IPS-18a (cell line): ENCODE measurements around the gene ATP13A5.

Experiments
- H3K27ac ChIP-seq: one replicate; pipeline ENCODE4 v1.5.1; 2013; ENCODE audit warnings: low read length
- H3K27me3 ChIP-seq: one replicate; pipeline ENCODE4 v1.6.1; 2013; ENCODE audit warnings: mild to moderate bottlenecking, low read length; ENCODE audit not compliant: control insufficient read depth, insufficient read depth
- H3K36me3 ChIP-seq: one replicate; pipeline ENCODE4 v1.6.1; 2013; ENCODE audit warnings: low read depth, low read length; ENCODE audit not compliant: control insufficient read depth
- H3K4me1 ChIP-seq: one replicate; pipeline ENCODE4 v1.6.1; 2013; ENCODE audit warnings: low read depth, low read length; ENCODE audit not compliant: control insufficient read depth
- H3K4me3 ChIP-seq: one replicate; pipeline ENCODE4 v1.5.1; 2013; ENCODE audit warnings: low read length
- H3K9ac ChIP-seq: one replicate; pipeline ENCODE4 v1.6.1; 2013; ENCODE audit warnings: mild to moderate bottlenecking, low read length, moderate library complexity
- H3K9me3 ChIP-seq: one replicate; pipeline ENCODE4 v1.6.1; 2013; ENCODE audit warnings: low read depth, low read length; ENCODE audit not compliant: control insufficient read depth

The ATP13A5 gene

GRCh38 chr3:193301433-193301832, 77.1 kb downstream of the ATP13A5 start:
- no peak overlapping the region for H3K4me3 ChIP-seq
- no peaks in the 10 kb centered on the region for H3K4me1 ChIP-seq
- H3K9me3 ChIP-seq, result no peaks in the 10 kb centered on the region
- H3K36me3 ChIP-seq, result no peaks in the 10 kb centered on the region
- H3K27me3 ChIP-seq, result no peaks in the 10 kb centered on the region
- no peak overlapping the region for H3K9ac ChIP-seq
- H3K27ac ChIP-seq, result no peak overlapping the region

- no peaks in the 10 kb centered on the region for H3K9me3 ChIP-seq
- H3K27ac ChIP-seq, result no peak overlapping the region
- H3K4me1 ChIP-seq, result no peaks in the 10 kb centered on the region
- no peaks in the 10 kb centered on the region for H3K36me3 ChIP-seq
- no peaks in the 10 kb centered on the region for H3K27me3 ChIP-seq
- H3K9ac ChIP-seq, result no peak overlapping the region
- H3K4me3 ChIP-seq, result no peak overlapping the region
These were observed 81.1 kb downstream of the ATP13A5 start for GRCh38 chr3:193297421-193297820.

- no peak overlapping the region for H3K27ac ChIP-seq
- no peaks in the 10 kb centered on the region for H3K27me3 ChIP-seq
- no peaks in the 10 kb centered on the region for H3K4me1 ChIP-seq
- H3K9ac ChIP-seq, result no peak overlapping the region
- peaks cover 6% of the 10 kb centered on the region for H3K9me3 ChIP-seq
- no peak overlapping the region for H3K4me3 ChIP-seq
- H3K36me3 ChIP-seq, result no peaks in the 10 kb centered on the region
These were observed 82.6 kb downstream of the ATP13A5 start for GRCh38 chr3:193295985-193296384.

- Histone ChIP-seq H3K4me3 (no peak overlapping the region), H3K4me1 (no peaks in the 10 kb centered on the region), H3K9me3 (peaks cover 6% of the 10 kb centered on the region), H3K9ac (no peak overlapping the region), H3K27ac (no peak overlapping the region), H3K36me3 (no peaks in the 10 kb centered on the region), H3K27me3 (no peaks in the 10 kb centered on the region)
These were observed 86.2 kb downstream of the ATP13A5 start for GRCh38 chr3:193292386-193292785.

GRCh38 chr3:193271101-193271840, 107.3 kb downstream of the ATP13A5 start:
- Histone ChIP-seq H3K36me3 (no peaks in the 10 kb centered on the region), H3K27ac (no peak overlapping the region), H3K27me3 (no peaks in the 10 kb centered on the region), H3K9me3 (no peaks in the 10 kb centered on the region), H3K4me1 (no peaks in the 10 kb centered on the region), H3K4me3 (no peak overlapping the region), H3K9ac (no peak overlapping the region)

GRCh38 chr3:193270451-193270850, 108.1 kb downstream of the ATP13A5 start:
- Histone ChIP-seq H3K36me3 (no peaks in the 10 kb centered on the region), H3K4me3 (no peak overlapping the region), H3K4me1 (no peaks in the 10 kb centered on the region), H3K27me3 (no peaks in the 10 kb centered on the region), H3K9ac (no peak overlapping the region), H3K9me3 (no peaks in the 10 kb centered on the region), H3K27ac (no peak overlapping the region)

GRCh38 chr3:193269343-193270028, 109.1 kb downstream of the ATP13A5 start:
- Histone ChIP-seq H3K9me3 (no peaks in the 10 kb centered on the region), H3K27me3 (no peaks in the 10 kb centered on the region), H3K4me3 (no peak overlapping the region), H3K36me3 (no peaks in the 10 kb centered on the region), H3K27ac (no peak overlapping the region), H3K4me1 (no peaks in the 10 kb centered on the region), H3K9ac (no peak overlapping the region)

- no peaks in the 10 kb centered on the region for H3K9me3 ChIP-seq
These were observed 115.8 kb downstream of the ATP13A5 start for GRCh38 chr3:193262707-193263106.

GRCh38 chr3:193261970-193262369, 116.6 kb downstream of the ATP13A5 start:
- Histone ChIP-seq H3K27ac (no peak overlapping the region), H3K4me3 (no peak overlapping the region), H3K9ac (no peak overlapping the region), H3K27me3 (no peaks in the 10 kb centered on the region), H3K4me1 (no peaks in the 10 kb centered on the region), H3K9me3 (no peaks in the 10 kb centered on the region), H3K36me3 (no peaks in the 10 kb centered on the region)

More at GRCh38 chr3:193262707-193263106, 115.8 kb downstream of the ATP13A5 start:
- Histone ChIP-seq H3K4me3 (no peak overlapping the region), H3K27me3 (no peaks in the 10 kb centered on the region), H3K9ac (no peak overlapping the region), H3K27ac (no peak overlapping the region), H3K36me3 (no peaks in the 10 kb centered on the region), H3K4me1 (no peaks in the 10 kb centered on the region)

GRCh38 chr3:193253986-193254660, 124.4 kb downstream of the ATP13A5 start:
- peaks cover 4% of the 10 kb centered on the region for H3K9me3 ChIP-seq
- H3K4me1 ChIP-seq, result no peaks in the 10 kb centered on the region
- H3K9ac ChIP-seq, result no peak overlapping the region
- no peaks in the 10 kb centered on the region for H3K27me3 ChIP-seq
- H3K36me3 ChIP-seq, result no peaks in the 10 kb centered on the region
- no peak overlapping the region for H3K4me3 ChIP-seq
- no peak overlapping the region for H3K27ac ChIP-seq

GRCh38 chr3:193250492-193250891, 128.1 kb downstream of the ATP13A5 start:
- H3K4me1 ChIP-seq, result no peaks in the 10 kb centered on the region
- H3K9ac ChIP-seq, result no peak overlapping the region
- no peaks in the 10 kb centered on the region for H3K27me3 ChIP-seq
- H3K27ac ChIP-seq, result no peak overlapping the region
- peaks cover 5% of the 10 kb centered on the region for H3K9me3 ChIP-seq
- H3K36me3 ChIP-seq, result no peaks in the 10 kb centered on the region
- no peak overlapping the region for H3K4me3 ChIP-seq
